ENCODE results near the gene CLEC4A. TPM values are rescaled to one million over a fixed set of nuclear protein-coding genes. Genes with fewer than 3 reads are reported as not detected.

The CLEC4A gene
- total RNA-seq, result 0.86 TPM in 1 of 2 replicates, not detected in the other

DNA sequence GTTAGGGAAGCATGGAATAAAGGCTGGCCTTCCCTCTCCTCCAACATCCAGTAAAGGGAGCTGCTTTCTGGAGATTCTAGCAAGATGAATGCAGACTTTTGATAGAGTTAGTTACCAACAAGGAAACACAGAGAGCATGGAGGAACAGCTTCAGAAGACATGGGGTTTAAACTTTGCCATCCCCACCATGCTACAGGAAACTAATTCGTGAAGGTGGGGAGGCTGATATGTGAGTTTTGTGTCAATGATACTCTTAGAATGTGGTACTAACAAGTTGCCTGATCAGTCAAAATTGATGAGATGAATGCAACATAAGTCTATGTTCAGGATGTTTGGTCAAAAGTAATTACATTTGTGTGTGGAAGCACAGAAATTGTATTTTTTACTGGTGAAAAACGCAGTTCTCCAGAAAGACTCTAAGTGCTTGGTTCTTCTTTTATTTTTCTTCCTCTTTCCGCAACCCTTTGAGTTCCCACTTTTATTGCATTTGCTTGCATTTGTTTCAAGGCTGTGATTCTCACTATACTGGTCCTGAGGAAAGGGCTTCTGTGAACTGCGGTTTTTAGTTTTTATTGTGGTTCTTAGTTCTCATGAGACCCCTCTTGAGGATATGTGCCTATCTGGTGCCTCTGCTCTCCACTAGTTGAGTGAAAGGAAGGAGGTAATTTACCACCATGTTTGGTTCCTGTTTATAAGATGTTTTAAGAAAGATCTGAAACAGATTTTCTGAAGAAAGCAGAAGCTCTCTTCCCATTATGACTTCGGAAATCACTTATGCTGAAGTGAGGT, at the start of gene CLEC4A:
Gene CLEC4A (plus strand): TSS at position 494 of the 789 bp plus-strand sequence. CDS start 262 bp downstream, at position 756.

DNA sequence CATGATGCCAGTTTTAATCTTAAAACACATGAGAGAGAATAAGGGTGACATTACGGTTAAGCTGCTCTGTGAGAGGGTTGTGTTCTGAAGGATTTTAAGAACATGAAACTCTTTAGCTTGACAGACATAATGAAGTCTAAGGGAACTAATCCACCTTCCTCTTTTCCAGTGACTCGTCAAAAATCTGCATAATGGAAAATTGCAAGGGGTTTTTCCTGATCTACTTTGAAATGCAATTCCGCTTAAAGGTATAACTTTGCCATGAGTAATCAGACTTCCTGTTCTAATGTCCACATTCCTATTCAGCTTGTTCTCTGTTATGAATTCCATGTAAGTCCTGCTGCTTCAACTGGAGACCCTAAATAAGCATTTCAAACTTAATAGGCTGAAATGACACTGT, 33.4 kb downstream of the CLEC4A start, which contains the start of gene ZNF705A:
Gene ZNF705A (plus strand): TSS at position 171 of the 400 bp plus-strand sequence. CDS start 15,611 bp downstream, outside the sequence.

Other genes starting within 250 kb of the CLEC4A start
- gene SLC2A3, start 187.4 kb upstream of the CLEC4A start, total RNA-seq, result 47.6 and 59.4 TPM in 2 replicates
- 6.9 and 7.1 TPM in 2 replicates for gene FOXJ2, start 90.9 kb upstream of the CLEC4A start, total RNA-seq
- gene C3AR1, start 57.3 kb upstream of the CLEC4A start, total RNA-seq, result 0.29 and 0.53 TPM in 2 replicates
- gene NECAP1, start 41.3 kb upstream of the CLEC4A start, total RNA-seq, result 40.6 and 41.8 TPM in 2 replicates
- not detected in 2 replicates for gene ZNF705A, start 33.4 kb downstream of the CLEC4A start, total RNA-seq
- under 0.01 and 0.18 TPM in 2 replicates for gene FAM90A1, start 104.0 kb downstream of the CLEC4A start, total RNA-seq

Measured in myometrial cell (primary cell).